Heart left ventricle (tissue), 16 donors: ENCODE results near the gene DFFB. TPM values are rescaled to one million over a fixed set of nuclear protein-coding genes. Genes with fewer than 3 reads are reported as not detected.

Source experiments
- ATAC-seq, 4 donors: fragments of 200-7000 bp; cut with Tn5 transposase; one replicate each; pipeline ENCODE4 v1.9.1; 2020 to 2022; ENCODE audit warnings: moderate library complexity in 4 of 4, mild to moderate bottlenecking in 3 of 4, moderate number of reproducible peaks in 1 of 4
- DNase-seq, 5 donors: peaks; one replicate each; pipeline ENCODE4 v3.0.0-alpha.2; 2020
- H3K27ac ChIP-seq, 12 donors: fragments of 200-600 bp; sonication (generic) in 4 of 12; one replicate each; pipeline versions ENCODE4 v1.5.0 to v1.8.0; 2016 to 2022; ENCODE audit warnings: mild to moderate bottlenecking in 2 of 12
- H3K27me3 ChIP-seq, 9 donors: fragments of 200-600 bp; sonication (generic) in 2 of 9; one replicate each; pipeline versions ENCODE4 v1.5.1 to v1.8.0; 2016 to 2022; ENCODE audit warnings: mild to moderate bottlenecking in 3 of 9
- H3K36me3 ChIP-seq, 9 donors: fragments of 200-600 bp; sonication (generic) in 2 of 9; one replicate each; pipeline versions ENCODE4 v1.5.0 to v1.8.0; 2018 to 2022; ENCODE audit warnings: mild to moderate bottlenecking in 2 of 9
- H3K4me1 ChIP-seq, 12 donors: fragments of 200-600 bp; sonication (generic) in 4 of 12; one replicate each; pipeline versions ENCODE4 v1.5.0 to v1.8.0; 2016 to 2022; ENCODE audit warnings: mild to moderate bottlenecking in 3 of 12
- H3K4me3 ChIP-seq, 12 donors: fragments of 200-600 bp; sonication (generic) in 4 of 12; one replicate each; pipeline versions ENCODE4 v1.5.0 to v1.8.0; 2017 to 2022; ENCODE audit warnings: mild to moderate bottlenecking in 9 of 12, moderate library complexity in 4 of 12
- H3K9me3 ChIP-seq, 12 donors: fragments of 200-600 bp; sonication (generic) in 4 of 12; one replicate each; pipeline versions ENCODE4 v1.5.0 to v1.8.0; 2016 to 2022; ENCODE audit warnings: mild to moderate bottlenecking in 1 of 12
- CTCF ChIP-seq, 12 donors: fragments of 200-600 bp; sonication (generic) in 4 of 12; IDR thresholded peaks; one replicate each; pipeline versions ENCODE4 v1.5.0 to v1.8.0; 2018 to 2022; ENCODE audit warnings: antibody characterized with exemption in 12 of 12, mild to moderate bottlenecking in 5 of 12
- POLR2A ChIP-seq, 2 donors: fragments of 450-650 bp; IDR thresholded peaks; one replicate each; pipeline ENCODE4 v1.6.1; 2017; ENCODE audit warnings: antibody characterized with exemption in 2 of 2, mild to moderate bottlenecking in 2 of 2, moderate library complexity in 2 of 2
- WGBS, 4 donors: extraction: QIAGEN DNeasy Blood & Tissue Kit in 2 of 4; methylation state at CpG; one replicate each; pipeline versions ENCODE4 v1.1.5 to v1.1.7; 2013 to 2018; 5-methylcytosine and 5-hydroxymethylcytosine counted together
- intact Hi-C, 10 donors: fragments of 100-400 bp; cut with DNase I; formaldehyde crosslinking; loops; one replicate each; pipeline versions ENCODE4 v1.11.1 to v1.14.2; 2022
- polyA plus RNA-seq, 2 donors: library from polyadenylated mRNA; stranded (reverse); fragments of 200-250 nt; gene quantifications; one replicate each; pipeline ENCODE4 v1.2.3, GENCODE V29; 2013
- total RNA-seq, 9 donors: library from RNA; depleted of rRNA in 2 of 9; stranded (reverse); fragments of >200 nt in 2 of 9; fragmentation: NEBNext Ultra II Directional in 3 of 9; extraction: Animal tissue kit (Norgen Biotek cat#: 25700) in 3 of 9; gene quantifications; one replicate each; pipeline versions ENCODE4 v1.1.0 to v1.2.4, GENCODE V29; 2016 to 2023
- donor health status: ischemic (EF 13 %, LVEDD 7.1; RV severe dilation, severe dysfunction).
- donor health status: healthy with polysubstance abuse.
- donor health status: DM: no; HTN: yes; CAD: no.
- donor health status: DM: no; HTN: no; CAD: no.
- donor health status: ischemic (EF 25% LVEDD 6.9; RV normal size, moderate dysfunction).
- donor health status: ischemic (EF 25% LVEDD 5.7; RV mildly dilated, moderate dysfunction).
- donor health status: healthy.
- donor health status: DM: yes; HTN: yes; CAD: no.
- donor health status: ischemic (EF 35%, LVEDD 5.7; RV mildly dilated, moderate dysfunction).
- donor health status: nonischemic (EF 11% LVEDD 7.7; RV severe dilation, severe dysfunction).
- donor health status: DM: yes; HTN: yes; CAD: no.
- donor health status: PGD.
- donor health status: ischemic (EF 29% LVEDD 5.4; RV normal size, mild dysfunction).
- donor health status: nonischemic (EF 23%, LVEDD 6.1; RV moderate dilation, normal function).

The DFFB gene
- total and polyA plus RNA-seq, 11 donors = 1.3 to 5.8 (median 2.6) TPM

DNA sequence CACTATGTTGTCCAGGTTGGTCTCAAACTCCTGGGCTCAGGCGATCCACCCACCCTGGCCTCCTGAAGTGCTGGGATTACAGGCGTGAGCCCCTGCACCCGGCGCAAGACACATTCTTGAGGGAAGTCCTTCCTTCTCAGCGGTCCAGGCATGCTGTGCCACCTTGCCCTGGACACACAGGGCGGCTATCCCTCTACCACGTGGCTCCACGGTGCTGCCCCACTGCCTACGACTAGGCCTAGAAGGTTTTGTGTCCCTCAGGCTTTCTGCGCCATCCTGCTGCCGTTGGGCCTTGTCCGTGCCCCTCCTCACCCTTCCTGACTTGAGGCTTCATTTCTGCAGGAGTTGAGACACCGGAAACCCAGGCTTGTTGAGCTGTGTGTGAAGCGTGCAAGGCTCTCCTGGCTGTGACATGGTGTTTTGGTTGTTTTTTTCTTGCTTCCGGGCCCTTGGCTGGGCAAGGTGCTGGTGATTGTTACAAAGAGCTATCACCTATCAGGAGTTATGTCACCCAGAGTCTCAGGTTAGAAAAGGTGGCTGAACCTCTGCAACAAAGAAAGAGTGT is 28.9 kb downstream of the DFFB start:
- H3K4me1 ChIP-seq = peaks cover 0 to 15% (median 0%) of the 10 kb centered on the region in 12 donors
- no peaks in the 10 kb centered on the region for H3K9me3 ChIP-seq
- no peak for ATAC-seq
- TF ChIP-seq POLR2A (IDR thresholded peaks at IDR 0.05) (no peak), CTCF (IDR thresholded peaks at IDR 0.05) (no peak)
- no peak for DNase-seq
- intact Hi-C loops = no loop called here
- H3K4me3 ChIP-seq = no peak overlapping the region
- WGBS, 4 donors = 90 to 95% (median 92%) methylated on average over 15 of the region's 15 CpGs
- peaks cover 0 to 85% (median 73%) of the 10 kb centered on the region in 9 donors for H3K36me3 ChIP-seq
- H3K27me3 ChIP-seq = no peaks in the 10 kb centered on the region
- H3K27ac ChIP-seq = no peak overlapping the region

DNA sequence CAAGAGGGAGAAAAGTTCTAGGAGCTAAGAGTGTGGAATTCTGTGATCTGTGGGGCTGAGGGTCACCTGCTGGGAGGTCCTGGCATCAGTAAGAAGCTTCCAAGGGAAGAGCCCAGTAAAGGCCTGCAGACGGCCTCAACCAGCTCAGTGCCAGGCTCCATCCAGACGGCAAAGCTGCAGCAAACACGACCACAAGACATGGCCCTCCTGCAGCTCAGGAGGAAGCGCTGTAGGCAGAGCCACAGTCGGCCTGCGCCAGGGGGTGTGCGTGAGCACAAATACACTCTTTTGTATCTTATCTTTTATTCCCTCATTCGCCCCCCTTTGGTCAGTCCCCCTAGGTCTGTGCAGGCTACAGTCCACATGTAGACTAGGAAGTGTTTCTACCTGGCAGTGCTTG is 29.4 kb downstream of the DFFB start:
- DNase-seq (no peak), ATAC-seq (no peak)
- H3K27me3 ChIP-seq = no peaks in the 10 kb centered on the region
- intact Hi-C loops = no loop called here
- H3K27ac ChIP-seq = no peak overlapping the region
- H3K4me3 ChIP-seq = no peak overlapping the region
- no peaks in the 10 kb centered on the region for H3K9me3 ChIP-seq
- 90 to 93% (median 92%) methylated on average over 8 of the region's 8 CpGs for WGBS, 4 donors
- peaks cover 0 to 20% (median 0%) of the 10 kb centered on the region in 12 donors for H3K4me1 ChIP-seq
- TF ChIP-seq POLR2A (IDR thresholded peaks at IDR 0.05) = no peak
- peaks cover 0 to 87% (median 74%) of the 10 kb centered on the region in 9 donors for H3K36me3 ChIP-seq

DNA sequence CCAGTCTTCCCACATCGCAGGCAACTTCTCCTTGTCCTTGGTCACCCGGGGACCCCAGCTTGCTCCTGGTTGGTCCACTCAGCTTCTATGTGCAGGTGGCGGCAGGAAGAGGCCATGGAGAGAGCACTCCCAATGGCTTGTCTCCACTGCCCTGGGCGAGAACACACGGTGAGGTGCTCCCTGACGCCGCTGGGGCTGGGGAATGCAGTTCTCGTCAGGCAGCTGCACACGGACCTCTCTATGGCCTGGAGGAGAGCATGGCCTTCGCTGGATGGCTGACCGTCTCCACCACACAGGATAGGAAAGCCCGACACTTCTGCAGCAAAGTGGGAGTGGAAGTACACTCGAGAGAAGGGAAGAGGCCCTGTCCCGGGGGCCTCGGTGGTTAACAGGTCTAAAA is 31.0 kb downstream of the DFFB start:
- WGBS, 4 donors = 90 to 92% (median 91%) methylated on average over 15 of the region's 15 CpGs
- intact Hi-C loops = no loop called here

GRCh38 chr1:3889936-3890335 is 32.7 kb downstream of the DFFB start:
- ATAC-seq = no peak
- Histone ChIP-seq H3K4me3 (no peak overlapping the region), H3K36me3 (peaks cover 0 to 66% (median 62%) of the 10 kb centered on the region in 9 donors), H3K27ac (no peak overlapping the region), H3K4me1 (peaks cover 0 to 31% (median 6%) of the 10 kb centered on the region in 12 donors), H3K9me3 (no peaks in the 10 kb centered on the region), H3K27me3 (no peaks in the 10 kb centered on the region)
- DNase-seq = peak in 1 of 5 donors; percentile 12
- WGBS, 4 donors = 93 to 95% (median 94%) methylated on average over 14 of the region's 14 CpGs
- TF ChIP-seq CTCF (IDR thresholded peaks at IDR 0.05) = no peak
- TF ChIP-seq POLR2A (IDR thresholded peaks at IDR 0.05) = no peak
- intact Hi-C loops = no loop called here

More for the DNA sequence above, 31.0 kb downstream of the DFFB start:
- Histone ChIP-seq H3K4me1 (peaks cover 0 to 28% (median 6%) of the 10 kb centered on the region in 12 donors), H3K27me3 (no peaks in the 10 kb centered on the region), H3K27ac (no peak overlapping the region), H3K36me3 (peaks cover 0 to 81% (median 74%) of the 10 kb centered on the region in 9 donors), H3K4me3 (no peak overlapping the region), H3K9me3 (no peaks in the 10 kb centered on the region)
- ATAC-seq (no peak), DNase-seq (peak in 1 of 5 donors; percentile 16)
- TF ChIP-seq CTCF (IDR thresholded peaks at IDR 0.05) = no peak
- TF ChIP-seq POLR2A (IDR thresholded peaks at IDR 0.05) = no peak
